H9 (cell line): ENCODE data around the gene NDUFA12. TPM values are rescaled to one million over a fixed set of nuclear protein-coding genes. Genes with fewer than 3 reads are reported as not detected.

Experiments
- DNase-seq: peaks from one replicate; pipeline ENCODE4 v3.0.0-alpha.2; 2017
- H2AFZ ChIP-seq: one replicate; pipeline ENCODE4 v1.6.1; 2013; ENCODE audit warnings: mild to moderate bottlenecking, low read length, control low read depth, moderate library complexity
- H2AK5ac ChIP-seq: 2 replicates; pipeline ENCODE4 v1.6.1; 2013; ENCODE audit warnings: low read length, control low read depth, mixed read lengths; ENCODE audit not compliant: insufficient read length
- H2BK120ac ChIP-seq: one replicate; pipeline ENCODE4 v1.6.1; 2013; ENCODE audit warnings: low read depth, mild to moderate bottlenecking, low read length, control low read depth, inconsistent platforms; ENCODE audit not compliant: poor library complexity, severe bottlenecking
- H2BK12ac ChIP-seq: 2 replicates; pipeline ENCODE4 v1.6.1; 2013; ENCODE audit warnings: low read length, control low read depth, mixed read lengths, low read depth; ENCODE audit not compliant: insufficient read length
- H2BK15ac ChIP-seq: 2 replicates; pipeline ENCODE4 v1.6.1; 2013; ENCODE audit warnings: low read depth, low read length, control low read depth
- H2BK20ac ChIP-seq: one replicate; pipeline ENCODE4 v1.6.1; 2013; ENCODE audit warnings: low read depth, mild to moderate bottlenecking, low read length, control low read depth, inconsistent platforms; ENCODE audit not compliant: poor library complexity, severe bottlenecking
- H2BK5ac ChIP-seq: 2 replicates; pipeline ENCODE4 v1.6.1; 2013; ENCODE audit warnings: low read length, control low read depth, mixed read lengths; ENCODE audit not compliant: insufficient read length
- H3K14ac ChIP-seq: 2 replicates; pipeline ENCODE4 v1.6.1; 2013; ENCODE audit warnings: low read length, control low read depth; ENCODE audit not compliant: insufficient read depth
- H3K18ac ChIP-seq: 2 replicates; pipeline ENCODE4 v1.6.1; 2013; ENCODE audit warnings: low read depth, mild to moderate bottlenecking, mixed read lengths, low read length, control low read depth; ENCODE audit not compliant: insufficient read length
- H3K23ac ChIP-seq: 2 replicates; pipeline ENCODE4 v1.6.1; 2013; ENCODE audit warnings: low read length, control low read depth, mixed read lengths, low read depth; ENCODE audit not compliant: insufficient read length
- H3K23me2 ChIP-seq: 2 replicates; pipeline ENCODE4 v1.6.1; 2013; ENCODE audit warnings: low read depth, mild to moderate bottlenecking, mixed read lengths, low read length, control low read depth; ENCODE audit not compliant: insufficient read length, poor library complexity, severe bottlenecking
- H3K27ac ChIP-seq: 2 replicates; pipeline ENCODE4 v1.5.1; 2013; ENCODE audit warnings: low read length, control low read depth, mixed read lengths, low read depth; ENCODE audit not compliant: insufficient read length
- H3K27me3 ChIP-seq: 2 replicates; pipeline ENCODE4 v1.6.1; 2013; ENCODE audit warnings: low read length, control low read depth, inconsistent platforms; ENCODE audit not compliant: insufficient read depth
- H3K4ac ChIP-seq: 2 replicates; pipeline ENCODE4 v1.6.1; 2013; ENCODE audit warnings: low read depth, mild to moderate bottlenecking, control low read depth, inconsistent platforms, low read length, moderate library complexity
- H3K4me1 ChIP-seq: 2 replicates; pipeline ENCODE4 v1.6.1; 2013; ENCODE audit warnings: low read length, control low read depth, inconsistent platforms; ENCODE audit not compliant: insufficient read depth
- H3K4me2 ChIP-seq: 2 replicates; pipeline ENCODE4 v1.6.1; 2013; ENCODE audit warnings: low read length, control low read depth, mixed read lengths; ENCODE audit not compliant: insufficient read length, insufficient read depth
- H3K56ac ChIP-seq: 2 replicates; pipeline ENCODE4 v1.6.1; 2013; ENCODE audit warnings: low read depth, mild to moderate bottlenecking, mixed read lengths, low read length, control low read depth; ENCODE audit not compliant: insufficient read length
- H3K79me1 ChIP-seq: 2 replicates; pipeline ENCODE4 v1.6.1; 2013; ENCODE audit warnings: low read depth, mild to moderate bottlenecking, moderate library complexity, low read length, control low read depth, inconsistent platforms; ENCODE audit not compliant: insufficient read depth, poor library complexity, severe bottlenecking
- H3K79me2 ChIP-seq: 2 replicates; pipeline ENCODE4 v1.6.1; 2013; ENCODE audit warnings: low read length, control low read depth, inconsistent platforms; ENCODE audit not compliant: insufficient read depth
- H3K9ac ChIP-seq: 2 replicates; pipeline ENCODE4 v1.6.1; 2013; ENCODE audit warnings: low read length, control low read depth, mixed read lengths; ENCODE audit not compliant: insufficient read length; ENCODE audit errors: extremely low read depth
- H3K9me3 ChIP-seq: one replicate; pipeline ENCODE4 v1.6.1; 2013; ENCODE audit warnings: low read depth, low read length, inconsistent platforms; ENCODE audit not compliant: control insufficient read depth
- H3T11ph ChIP-seq: one replicate; pipeline ENCODE4 v1.6.1; 2013; ENCODE audit warnings: mild to moderate bottlenecking, low read length, control low read depth, inconsistent platforms
- H4K20me1 ChIP-seq: one replicate; pipeline ENCODE4 v1.6.1; 2013; ENCODE audit not compliant: control insufficient read depth, insufficient read length, insufficient read depth
- H4K5ac ChIP-seq: 2 replicates; pipeline ENCODE4 v1.6.1; 2013; ENCODE audit warnings: low read depth, mild to moderate bottlenecking, mixed read lengths, low read length, control low read depth; ENCODE audit not compliant: insufficient read length
- H4K8ac ChIP-seq: replicated peaks from 2 replicates; pipeline ENCODE4 v1.6.1; 2013; ENCODE audit warnings: low read length, control low read depth, mixed read lengths, low read depth; ENCODE audit not compliant: insufficient read length
- H4K91ac ChIP-seq: 2 replicates; pipeline ENCODE4 v1.6.1; 2013; ENCODE audit warnings: low read depth, mild to moderate bottlenecking, moderate library complexity, mixed read lengths, low read length, control low read depth; ENCODE audit not compliant: insufficient read length
- H3K27ac Mint-ChIP-seq, 3 experiments: 2 replicates in 2 of 3; 3 replicates in 1 of 3; pipeline ENCODE4 v1.8.0; 2020 to 2021; ENCODE audit warnings: mixed read lengths in 3 of 3, mild to moderate bottlenecking in 1 of 3, moderate library complexity in 1 of 3
- H3K27me3 Mint-ChIP-seq: 2 replicates; pipeline ENCODE4 v1.8.0; 2021; ENCODE audit warnings: low read depth, mild to moderate bottlenecking, moderate library complexity, mixed read lengths
- H3K36me3 Mint-ChIP-seq, 3 experiments: 2 replicates in 2 of 3; 3 replicates in 1 of 3; pipeline ENCODE4 v1.8.0; 2020 to 2021; ENCODE audit warnings: low read depth in 3 of 3, mixed read lengths in 3 of 3; ENCODE audit not compliant: insufficient read depth in 1 of 3
- H3K4me1 Mint-ChIP-seq, 2 experiments: 2 replicates each; pipeline ENCODE4 v1.8.0; 2020; ENCODE audit warnings: mixed read lengths in 2 of 2
- H3K4me3 Mint-ChIP-seq, 2 experiments: 2 replicates in 1 of 2; 3 replicates in 1 of 2; pipeline ENCODE4 v1.8.0; 2020 to 2021; ENCODE audit warnings: mild to moderate bottlenecking in 2 of 2, mixed read lengths in 2 of 2, moderate library complexity in 1 of 2
- H3K9me3 Mint-ChIP-seq, 2 experiments: 2 replicates in 1 of 2; 3 replicates in 1 of 2; pipeline ENCODE4 v1.8.0; 2020; ENCODE audit warnings: mild to moderate bottlenecking in 2 of 2, mixed read lengths in 2 of 2, moderate library complexity in 1 of 2
- WGBS: extraction: QIAGEN DNeasy Blood & Tissue Kit; methylation state at CpG from one replicate; pipeline ENCODE4 v1.1.7; 2013; ENCODE audit warnings: missing lambda C conversion rate, low lambda C conversion rate, mixed read lengths; ENCODE audit not compliant: insufficient read length; ENCODE audit errors: extremely low coverage; 5-methylcytosine and 5-hydroxymethylcytosine counted together
- total RNA-seq: library from RNA; stranded (reverse); gene quantifications from 2 replicates; pipeline ENCODE4 v1.2.1, GENCODE V29; 2021
- TF ChIP-seq, protein P1 (sequence below): fragments of 200-600 bp; sonication (generic); conservative IDR thresholded peaks from 3 replicates; pipeline ENCODE4 v1.8.0; 2021; ENCODE audit warnings: antibody characterized with exemption, mild to moderate bottlenecking

Gene NDUFA12
- total RNA-seq, 1 experiment from 2014 or later, result 104 TPM

DNA sequence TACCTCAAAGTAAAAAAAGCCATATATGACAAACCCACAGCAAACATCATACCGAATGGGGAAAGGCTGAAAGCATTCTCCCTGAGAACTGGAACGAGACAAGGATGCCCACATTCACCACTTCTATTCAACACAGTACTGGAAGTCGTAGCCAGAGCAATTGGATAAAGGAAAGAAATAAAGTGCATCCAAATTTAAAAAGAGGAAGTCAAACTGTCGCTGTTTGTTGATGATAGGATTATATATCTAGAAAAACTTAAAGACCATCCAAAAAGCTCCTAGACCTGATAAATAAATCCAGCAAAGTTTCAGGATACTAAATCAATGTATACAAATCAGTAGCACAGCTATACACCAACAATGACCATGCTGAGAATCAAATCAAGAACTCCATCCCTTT is 5.2 kb downstream of the NDUFA12 start:
- H3K23ac ChIP-seq, result no peak overlapping the region
- H3K4ac ChIP-seq, result no peak overlapping the region
- WGBS, result no CpG with 5 or more reads among the region's 4 CpGs
- H4K8ac ChIP-seq, result no peak overlapping the region
- H3K9ac ChIP-seq, result no peak overlapping the region
- TF ChIP-seq, protein P1, sequence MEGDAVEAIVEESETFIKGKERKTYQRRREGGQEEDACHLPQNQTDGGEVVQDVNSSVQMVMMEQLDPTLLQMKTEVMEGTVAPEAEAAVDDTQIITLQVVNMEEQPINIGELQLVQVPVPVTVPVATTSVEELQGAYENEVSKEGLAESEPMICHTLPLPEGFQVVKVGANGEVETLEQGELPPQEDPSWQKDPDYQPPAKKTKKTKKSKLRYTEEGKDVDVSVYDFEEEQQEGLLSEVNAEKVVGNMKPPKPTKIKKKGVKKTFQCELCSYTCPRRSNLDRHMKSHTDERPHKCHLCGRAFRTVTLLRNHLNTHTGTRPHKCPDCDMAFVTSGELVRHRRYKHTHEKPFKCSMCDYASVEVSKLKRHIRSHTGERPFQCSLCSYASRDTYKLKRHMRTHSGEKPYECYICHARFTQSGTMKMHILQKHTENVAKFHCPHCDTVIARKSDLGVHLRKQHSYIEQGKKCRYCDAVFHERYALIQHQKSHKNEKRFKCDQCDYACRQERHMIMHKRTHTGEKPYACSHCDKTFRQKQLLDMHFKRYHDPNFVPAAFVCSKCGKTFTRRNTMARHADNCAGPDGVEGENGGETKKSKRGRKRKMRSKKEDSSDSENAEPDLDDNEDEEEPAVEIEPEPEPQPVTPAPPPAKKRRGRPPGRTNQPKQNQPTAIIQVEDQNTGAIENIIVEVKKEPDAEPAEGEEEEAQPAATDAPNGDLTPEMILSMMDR, result no peak
- no peak overlapping the region for H3K14ac ChIP-seq
- H4K5ac ChIP-seq, result no peak overlapping the region
- H2BK15ac ChIP-seq, result no peak overlapping the region
- no peak for DNase-seq
- Mint-ChIP-seq H3K4me3 (no peak overlapping the region), H3K4me1 (peaks cover 4 to 9% of the 10 kb centered on the region in 2 experiments), H3K9me3 (no peaks in the 10 kb centered on the region), H3K36me3 (peaks cover 3 to 11% (median 8%) of the 10 kb centered on the region in 3 experiments; a peak in 6 of 7 replicates), H3K27me3 (no peaks in the 10 kb centered on the region), H3K27ac (no peak overlapping the region)
- H4K20me1 ChIP-seq, result no peaks in the 10 kb centered on the region
- no peak overlapping the region for H3K18ac ChIP-seq
- no peak overlapping the region for H2AK5ac ChIP-seq
- H3K4me2 ChIP-seq, result no peak overlapping the region
- H3K23me2 ChIP-seq, result peaks cover 4% of the 10 kb centered on the region
- no peak overlapping the region for H2BK20ac ChIP-seq
- no peak overlapping the region for H2BK12ac ChIP-seq
- H3K56ac ChIP-seq, result no peak overlapping the region
- H2AFZ ChIP-seq, result no peak overlapping the region
- no peak overlapping the region for H3T11ph ChIP-seq
- no peaks in the 10 kb centered on the region for H3K27me3 ChIP-seq
- no peak overlapping the region for H4K91ac ChIP-seq
- no peaks in the 10 kb centered on the region for H3K9me3 ChIP-seq
- no peak overlapping the region for H2BK5ac ChIP-seq
- no peaks in the 10 kb centered on the region for H3K79me1 ChIP-seq
- no peak overlapping the region for H2BK120ac ChIP-seq
- no peaks in the 10 kb centered on the region; the same call in 1 of the 2 replicates for H3K79me2 ChIP-seq
- H3K4me1 ChIP-seq, result no peaks in the 10 kb centered on the region
- no peak overlapping the region for H3K27ac ChIP-seq
